Suppressor macrophage (primary cell): ENCODE measurements around the gene CDO1.

Experiments used
- DNase-seq, 4 experiments: peaks; one replicate each; pipeline ENCODE4 v3.0.0-alpha.2; 2020 to 2022
- total RNA-seq, 17 experiments: gene quantifications; one replicate each; lab custom pipeline; 2026; ENCODE audit warnings: mixed read lengths in 6 of 17, inconsistent platforms in 3 of 17; lab: John Stamatoyannopoulos, UW

The CDO1 gene
- total RNA-seq = 0 to 0.88 (median 0) reads per million in 17 experiments

- peak in 3 of 4 experiments; percentile 9 to 34 (median 19) for DNase-seq
Observed at GRCh38 chr5:115816226-115817081, at the start of gene CDO1. Gene CDO1 (minus strand): TSS chr5:115816659. CDS start chr5:115816397, 262 bp downstream.

DNA sequence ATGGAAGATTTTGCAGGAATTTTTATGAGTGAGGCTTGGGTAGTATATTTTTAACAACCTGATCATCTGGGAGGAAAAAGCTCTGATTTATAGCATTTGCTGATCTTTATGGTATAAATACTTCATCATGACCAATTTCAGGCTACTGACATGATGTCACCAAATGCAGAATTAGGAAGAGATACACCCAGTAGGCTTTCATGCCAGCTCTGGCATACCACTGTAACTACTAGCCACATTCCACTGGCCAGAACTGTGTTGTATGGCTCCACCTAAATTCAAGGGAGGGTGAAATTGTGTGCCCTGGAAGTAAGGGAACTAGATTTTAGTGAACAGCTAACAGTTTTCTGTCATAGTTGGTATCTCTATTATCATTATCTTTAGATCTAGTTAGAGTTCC lies 42.9 kb upstream of the CDO1 start:
- DNase-seq = no peak

GRCh38 chr5:115858396-115858795 lies 41.9 kb upstream of the CDO1 start:
- DNase-seq = no peak

DNA sequence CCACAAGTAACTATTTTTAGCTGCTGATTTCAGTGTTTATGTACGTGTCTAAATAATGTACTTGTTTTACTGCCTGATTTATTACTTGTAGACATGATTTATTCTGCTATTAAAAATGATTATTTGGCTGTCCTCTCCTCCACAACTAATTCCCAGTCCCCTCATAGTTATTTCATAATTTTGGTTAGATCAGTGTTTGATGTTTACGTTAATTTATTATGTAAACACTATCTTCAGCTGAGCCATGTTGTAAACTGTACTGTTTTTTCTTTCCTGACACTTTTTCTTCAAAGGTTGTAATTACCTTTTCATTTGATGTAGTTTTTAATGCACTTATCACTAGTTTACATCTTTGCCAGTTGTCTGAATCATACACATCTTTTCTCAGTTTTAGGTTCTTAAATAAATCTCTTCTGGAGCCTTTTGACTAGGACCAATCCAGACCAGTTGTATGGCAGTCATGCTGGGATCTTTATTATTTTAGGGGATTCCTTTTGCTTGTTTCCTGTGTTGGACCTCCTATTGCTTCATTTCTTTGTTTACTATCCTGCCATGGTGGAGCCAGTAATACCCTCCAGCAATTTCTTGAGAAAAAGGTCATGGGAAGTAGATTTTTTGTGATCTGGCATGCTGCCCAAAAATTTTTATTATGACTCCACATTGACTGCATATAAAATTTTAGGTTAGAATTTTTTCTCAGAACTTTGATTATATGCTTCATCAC lies 41.3 kb upstream of the CDO1 start:
- peak in 2 of 4 experiments; percentile 12 to 26 for DNase-seq

GRCh38 chr5:115857057-115857479 lies 40.6 kb upstream of the CDO1 start:
- no peak for DNase-seq

GRCh38 chr5:115855959-115856358 lies 39.5 kb upstream of the CDO1 start:
- peak in 3 of 4 experiments; percentile 4 to 68 (median 44) for DNase-seq

GRCh38 chr5:115854139-115854538 lies 37.7 kb upstream of the CDO1 start:
- DNase-seq = no peak

GRCh38 chr5:115850744-115851416 lies 34.4 kb upstream of the CDO1 start:
- no peak for DNase-seq

DNA sequence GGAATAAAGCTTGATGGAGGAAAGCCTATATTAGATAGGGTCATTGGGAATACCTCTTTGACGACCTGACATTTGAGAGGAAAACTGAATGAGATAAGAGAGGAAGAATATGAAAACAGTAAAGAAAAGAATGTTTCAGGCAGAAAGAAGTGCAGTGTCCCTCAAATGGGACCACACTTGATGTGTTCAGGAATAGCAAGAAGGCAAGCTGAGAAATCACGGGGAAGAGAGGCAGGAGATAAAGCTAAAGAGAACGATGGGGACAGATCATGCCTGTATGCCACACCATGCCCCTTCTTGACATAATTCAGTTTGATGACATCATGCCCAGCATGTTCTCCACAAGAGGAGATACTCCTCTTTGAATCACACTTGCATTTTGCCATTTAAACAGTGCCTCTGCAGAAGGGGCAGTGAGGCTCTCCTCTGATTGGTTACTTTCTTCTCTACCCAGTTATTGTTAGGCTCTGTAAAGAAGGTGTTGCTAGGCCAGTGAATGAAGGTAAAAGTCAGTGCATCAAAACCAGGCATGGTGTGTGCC lies 32.9 kb upstream of the CDO1 start:
- no peak for DNase-seq

DNA sequence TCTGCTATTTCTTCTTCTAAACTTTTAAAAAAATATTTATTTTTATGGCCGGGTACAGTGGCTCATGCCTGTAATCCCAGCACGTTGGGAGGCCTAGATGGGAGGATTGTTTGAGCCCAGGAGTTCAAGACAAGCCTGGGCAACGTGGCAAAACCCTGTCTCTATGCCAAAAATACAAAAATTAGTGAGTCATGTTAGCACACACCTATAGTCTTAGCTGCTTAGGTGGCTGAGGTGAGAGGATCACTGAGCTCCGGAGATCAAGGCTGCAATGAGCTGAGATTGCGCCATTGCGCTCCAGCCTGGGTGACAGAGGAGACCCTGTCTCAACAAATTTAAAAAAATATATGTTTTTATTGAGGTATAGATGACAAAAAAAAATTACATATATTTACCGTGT lies 30.8 kb upstream of the CDO1 start:
- no peak for DNase-seq

DNA sequence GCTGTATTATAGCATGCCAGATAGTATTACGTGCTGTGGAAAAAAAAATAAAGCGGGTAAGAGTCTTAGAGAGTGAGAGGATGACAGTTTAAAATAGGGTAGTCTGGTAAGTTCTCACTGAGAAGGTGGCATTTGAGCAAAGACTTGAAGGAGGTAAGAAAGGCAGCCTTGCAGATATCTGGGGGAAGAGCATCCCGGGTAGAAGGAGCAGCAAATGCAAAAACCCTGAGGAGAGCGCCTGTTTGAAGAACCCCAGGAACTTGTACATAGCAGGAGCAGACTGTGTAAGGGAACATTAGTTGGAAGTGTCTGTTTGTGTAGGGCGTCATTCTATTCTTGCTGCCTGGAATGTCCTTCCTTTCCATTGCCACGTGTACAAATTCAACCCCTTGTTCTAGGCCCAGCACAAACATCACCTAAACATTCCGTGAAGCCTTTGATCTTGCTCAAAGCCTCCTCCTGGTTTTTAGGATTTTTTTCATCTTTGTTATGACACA lies 27.9 kb upstream of the CDO1 start:
- no peak for DNase-seq

DNA sequence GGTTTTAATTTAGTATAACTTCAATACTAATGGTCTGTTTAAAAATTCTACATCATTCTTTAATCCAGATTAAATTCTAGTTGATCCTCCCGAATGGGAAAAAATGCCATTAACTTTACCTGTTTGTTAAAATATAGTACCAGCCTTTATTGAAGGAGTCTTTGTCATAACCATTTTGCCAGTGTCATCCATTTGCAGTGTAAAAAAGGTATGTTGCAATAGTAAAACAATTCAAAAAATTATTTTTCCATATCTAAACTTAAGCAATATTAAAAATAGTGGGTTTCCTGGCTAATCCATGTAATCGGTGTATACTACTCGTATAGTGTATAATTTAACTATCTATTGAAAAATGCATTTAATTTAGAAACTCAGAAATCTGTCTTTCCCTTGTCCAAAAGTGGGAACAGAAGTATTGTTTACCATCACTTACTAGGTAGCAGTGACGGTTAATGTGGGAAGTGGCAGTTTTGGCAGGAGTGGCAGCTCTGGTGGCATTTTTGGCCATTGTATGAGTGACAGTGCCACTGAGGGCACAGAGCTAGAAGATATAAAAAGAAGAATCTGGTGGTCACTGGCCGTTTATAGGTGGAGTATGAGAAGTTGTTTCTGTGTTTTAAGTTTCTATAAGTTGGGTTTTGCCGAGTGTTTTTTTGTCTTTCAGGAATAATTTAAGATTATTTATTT lies 27.1 kb upstream of the CDO1 start:
- peak in 1 of 4 experiments; percentile 18 for DNase-seq

GRCh38 chr5:115842952-115843351 lies 26.5 kb upstream of the CDO1 start:
- DNase-seq = no peak

GRCh38 chr5:115842089-115842935 lies 25.9 kb upstream of the CDO1 start:
- peak in 3 of 4 experiments; percentile 74 to 84 (median 76) for DNase-seq

DNA sequence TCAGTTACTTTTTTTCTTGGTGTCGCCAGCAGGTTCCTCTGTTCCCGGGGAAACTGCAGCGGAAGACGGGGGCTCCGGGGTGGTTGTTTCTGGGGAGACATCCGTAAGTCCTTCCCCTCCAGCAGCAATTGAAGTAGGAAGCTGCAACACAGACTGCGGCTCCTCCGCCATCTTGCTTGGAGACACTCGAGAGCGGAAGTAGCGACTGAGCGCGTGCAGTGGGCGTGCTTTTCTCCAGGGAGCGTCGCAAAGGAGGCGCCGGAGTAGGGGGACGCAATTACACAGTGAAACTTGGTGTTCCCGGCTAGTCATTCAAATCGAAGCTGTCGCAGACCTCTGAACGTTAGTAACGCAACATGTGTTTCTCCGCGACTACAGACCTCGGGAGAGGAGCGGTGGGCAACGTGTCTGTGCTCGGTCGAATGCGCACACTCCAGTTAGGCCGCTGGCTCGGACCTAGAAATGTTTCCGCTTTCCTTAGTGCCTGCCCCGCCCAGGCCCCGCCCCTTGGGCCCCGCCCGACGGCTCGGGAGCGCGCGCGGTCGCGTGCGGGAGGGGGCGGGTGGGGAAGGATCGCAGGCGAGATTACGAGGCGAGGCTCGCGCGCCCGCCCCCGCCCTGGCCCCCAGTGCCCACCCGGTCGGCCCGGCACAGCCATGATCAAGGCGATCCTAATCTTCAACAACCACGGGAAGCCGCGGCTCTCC lies 25.1 kb upstream of the CDO1 start, which contains the start of the genes AP3S1 and ATG12:
Gene AP3S1 (plus strand): TSS at position 554 of the 707 bp plus-strand sequence. CDS start 103 bp downstream, at position 657.
Gene ATG12 (minus strand): TSS at position 184 of the 707 bp plus-strand sequence. CDS start 13 bp downstream, at position 171.
- peak; percentile 94 to 98 (median 96) for DNase-seq

DNA sequence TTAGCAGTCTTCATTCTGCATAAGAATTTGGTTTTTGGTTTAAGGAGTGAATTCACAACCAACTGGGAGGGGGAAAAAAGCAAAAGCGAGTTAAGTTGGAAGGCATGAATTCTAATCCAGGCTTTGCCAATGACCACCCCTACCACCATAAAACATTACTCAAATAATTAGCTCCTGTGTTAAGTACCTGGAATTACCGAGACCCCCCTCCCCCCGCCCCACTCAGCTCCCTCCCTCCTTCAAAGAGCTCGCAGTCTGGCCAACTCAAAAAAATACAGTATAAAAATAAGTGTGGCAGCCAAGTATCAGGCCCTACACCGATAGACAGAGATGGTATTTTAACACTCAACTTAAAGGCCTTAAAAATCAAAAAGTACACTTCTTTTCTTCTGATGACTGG lies 24.4 kb upstream of the CDO1 start:
- DNase-seq = no peak

- DNase-seq = peak; percentile 14 to 72 (median 46)
Observed at GRCh38 chr5:115838885-115839518, 22.5 kb upstream of the CDO1 start.

GRCh38 chr5:115835481-115835880 lies 19.0 kb upstream of the CDO1 start:
- DNase-seq = no peak

- DNase-seq = peak; percentile 56 to 71 (median 62)
Observed at GRCh38 chr5:115831163-115831768, 14.8 kb upstream of the CDO1 start.
